WTC11 (cell line): ENCODE measurements around the gene MACROD2. TPM values are rescaled to one million over a fixed set of nuclear protein-coding genes. Genes with fewer than 3 reads are reported as not detected.

Source experiments
- ATAC-seq: fragments of 200-7000 bp; cut with Tn5 transposase; 2 replicates; pipeline ENCODE4 v1.10.0; 2021; ENCODE audit warnings: mild to moderate bottlenecking, moderate library complexity
- CTCF ChIA-PET: fragments of 300-600 bp; sonication (Branson Sonifier 250); formaldehyde crosslinking; loops from one replicate; lab custom pipeline; 2021; ENCODE audit warnings: antibody characterized with exemption; lab: Charles Lee
- POLR2A ChIA-PET: fragments of 350-600 bp; sonication (Branson Sonifier 250); formaldehyde crosslinking; loops from one replicate; lab custom pipeline; 2021; ENCODE audit warnings: antibody characterized with exemption; lab: Charles Lee
- DNase-seq: peaks from one replicate; pipeline ENCODE4 v3.0.0; 2021; ENCODE audit warnings: low spot score
- H3K27ac Mint-ChIP-seq: 2 replicates; pipeline ENCODE4 v1.8.0; 2021; ENCODE audit warnings: mixed read lengths
- H3K27me3 Mint-ChIP-seq: 2 replicates; pipeline ENCODE4 v1.8.0; 2021; ENCODE audit warnings: low read depth, mild to moderate bottlenecking, moderate library complexity, mixed read lengths
- H3K36me3 Mint-ChIP-seq: 2 replicates; pipeline ENCODE4 v1.8.0; 2021; ENCODE audit warnings: mixed read lengths
- H3K4me1 Mint-ChIP-seq: 2 replicates; pipeline ENCODE4 v1.8.0; 2022; ENCODE audit warnings: mixed read lengths
- H3K4me3 Mint-ChIP-seq: 2 replicates; pipeline ENCODE4 v1.8.0; 2021; ENCODE audit warnings: mild to moderate bottlenecking, moderate library complexity, mixed read lengths
- H3K9me3 Mint-ChIP-seq: 2 replicates; pipeline ENCODE4 v1.8.0; 2021; ENCODE audit warnings: mixed read lengths
- AFF4 ChIP-seq: sonication (generic); formaldehyde crosslinking; IDR thresholded peaks from 2 replicates; pipeline ENCODE4 v1.8.1; 2023; ENCODE audit warnings: mild to moderate bottlenecking, missing genetic modification reagents, borderline replicate concordance
- ARID4B ChIP-seq: sonication (generic); formaldehyde crosslinking; IDR thresholded peaks from 2 replicates; pipeline ENCODE4 v1.8.0; 2023; ENCODE audit warnings: missing genetic modification reagents, mild to moderate bottlenecking, borderline replicate concordance
- ATF6 ChIP-seq: sonication (generic); formaldehyde crosslinking; IDR thresholded peaks from 2 replicates; pipeline ENCODE4 v1.8.1; 2023; ENCODE audit warnings: mild to moderate bottlenecking, missing genetic modification reagents
- E2F5 ChIP-seq: sonication (generic); formaldehyde crosslinking; IDR thresholded peaks from 2 replicates; pipeline ENCODE4 v1.8.1; 2022; ENCODE audit warnings: mild to moderate bottlenecking, moderate library complexity, missing genetic modification reagents
- FOXK1 ChIP-seq: sonication (generic); formaldehyde crosslinking; IDR thresholded peaks from 2 replicates; pipeline ENCODE4 v1.8.0; 2022; ENCODE audit warnings: mild to moderate bottlenecking, moderate library complexity, missing genetic modification reagents
- GABPB1 ChIP-seq: sonication (generic); formaldehyde crosslinking; IDR thresholded peaks from 2 replicates; pipeline ENCODE4 v1.8.1; 2023; ENCODE audit warnings: mild to moderate bottlenecking, missing genetic modification reagents
- GTF2I ChIP-seq: fragments of 250-450 bp; sonication (Bioruptor Pico); conservative IDR thresholded peaks from 2 replicates; pipeline ENCODE4 v1.4.0; 2021; ENCODE audit warnings: mild to moderate bottlenecking
- IRF1 ChIP-seq: sonication (generic); formaldehyde crosslinking; IDR thresholded peaks from 2 replicates; pipeline ENCODE4 v1.8.0; 2023; ENCODE audit warnings: missing genetic modification reagents
- MYBL2 ChIP-seq: sonication (generic); formaldehyde crosslinking; IDR thresholded peaks from 2 replicates; pipeline ENCODE4 v1.8.1; 2023; ENCODE audit warnings: mild to moderate bottlenecking, moderate library complexity, missing genetic modification reagents
- NR1H2 ChIP-seq: sonication (generic); formaldehyde crosslinking; IDR thresholded peaks from 2 replicates; pipeline ENCODE4 v1.9.0; 2021; ENCODE audit warnings: mild to moderate bottlenecking, moderate library complexity, missing genetic modification reagents
- PRRX2 ChIP-seq: fragments of 250-450 bp; sonication (Bioruptor Pico); IDR thresholded peaks from 2 replicates; pipeline ENCODE4 v1.8.0; 2021; ENCODE audit warnings: mild to moderate bottlenecking
- RELA ChIP-seq: sonication (generic); formaldehyde crosslinking; IDR thresholded peaks from 2 replicates; pipeline ENCODE4 v1.8.1; 2022; ENCODE audit warnings: missing genetic modification reagents, mild to moderate bottlenecking, borderline replicate concordance
- STAT6 ChIP-seq: sonication (generic); formaldehyde crosslinking; conservative IDR thresholded peaks from 2 replicates; pipeline ENCODE4 v1.8.1; 2023; ENCODE audit warnings: mild to moderate bottlenecking, low read depth, missing genetic modification reagents, moderate library complexity
- ZBTB21 ChIP-seq: sonication (generic); formaldehyde crosslinking; IDR thresholded peaks from 2 replicates; pipeline ENCODE4 v1.8.1; 2023; ENCODE audit warnings: mild to moderate bottlenecking, missing genetic modification reagents, borderline replicate concordance
- ZNF121 ChIP-seq: sonication (generic); formaldehyde crosslinking; IDR thresholded peaks from 2 replicates; pipeline ENCODE4 v1.8.0; 2023; ENCODE audit warnings: missing genetic modification reagents
- ZNF317 ChIP-seq: sonication (generic); formaldehyde crosslinking; IDR thresholded peaks from 2 replicates; pipeline ENCODE4 v1.8.1; 2023; ENCODE audit warnings: low read depth, mild to moderate bottlenecking, moderate library complexity, missing genetic modification reagents, borderline replicate concordance
- ZNF671 ChIP-seq: fragments of 250-450 bp; sonication (Bioruptor Pico); IDR thresholded peaks from 2 replicates; pipeline ENCODE4 v1.8.0; 2021; ENCODE audit warnings: mild to moderate bottlenecking
- total RNA-seq: library from RNA; stranded (reverse); gene quantifications from 3 replicates; pipeline ENCODE4 v1.2.3, GENCODE V29; 2021

MACROD2 gene
- total RNA-seq, 1 experiment from 2014 or later: 4.1 TPM

- TF ChIP-seq ZNF671 (CRISPR knock-in tag): no peak
- no peak for TF ChIP-seq PRRX2 (CRISPR knock-in tag)
- no peak for TF ChIP-seq FOXK1 (CRISPR knock-in tag)
- TF ChIP-seq ZBTB21 (CRISPR knock-in tag): no peak
- TF ChIP-seq GTF2I: no peak
- TF ChIP-seq IRF1 (CRISPR knock-in tag): no peak
- no peak for TF ChIP-seq ZNF317 (CRISPR knock-in tag)
- TF ChIP-seq NR1H2 (CRISPR knock-in tag): no peak
- TF ChIP-seq RELA: no peak
- TF ChIP-seq MYBL2: no peak
- no peak for TF ChIP-seq E2F5
- Mint-ChIP-seq H3K4me1 (peaks cover under 1% of the 10 kb centered on the region; the same call in 1 of the 2 replicates), H3K27me3 (no peaks in the 10 kb centered on the region), H3K4me3 (no peak overlapping the region), H3K9me3 (peaks cover 16% of the 10 kb centered on the region), H3K36me3 (peaks cover 12% of the 10 kb centered on the region), H3K27ac (no peak overlapping the region)
- ATAC-seq (no peak), DNase-seq (no peak)
- CTCF ChIA-PET: interaction anchor here (2.0 kb wide), 1 partner anchor 10 kb away, joined by 6 read pairs; no protein-coding TSS in a partner anchor
- POLR2A ChIA-PET: no interaction called here
Measured at GRCh38 chr20:14203657-14204056, 208.3 kb downstream of the MACROD2 start.

- H3K4me3 Mint-ChIP-seq: no peak overlapping the region
- ATAC-seq (no peak), DNase-seq (no peak)
- H3K27me3 Mint-ChIP-seq: no peaks in the 10 kb centered on the region
- no peak overlapping the region for H3K27ac Mint-ChIP-seq
- H3K36me3 Mint-ChIP-seq: peaks cover 8% of the 10 kb centered on the region
- H3K9me3 Mint-ChIP-seq: peaks cover 10% of the 10 kb centered on the region
- H3K4me1 Mint-ChIP-seq: no peaks in the 10 kb centered on the region
- POLR2A ChIA-PET: no interaction called here
- CTCF ChIA-PET: interaction anchor here (0.8 to 1.1 kb wide), 2 partner anchors 14 kb away, joined by 3 to 5 read pairs; no protein-coding TSS in a partner anchor
- TF ChIP-seq STAT6 (no peak), ARID4B (CRISPR knock-in tag) (no peak), AFF4 (no peak), ZNF121 (CRISPR knock-in tag) (no peak), ATF6 (CRISPR knock-in tag) (no peak), GABPB1 (CRISPR knock-in tag) (no peak)
- TF ChIP-seq, all 79 proteins: peak for 0
Measured at GRCh38 chr20:14207591-14207990, 212.3 kb downstream of the MACROD2 start.
